ENCODE data around the gene ALDH16A1. TPM values are rescaled to one million over a fixed set of nuclear protein-coding genes. Genes with fewer than 3 reads are reported as not detected.

Gene ALDH16A1
- polyA plus RNA-seq, 1 donor (not counting 4 experiments of a cell fraction or from before 2014, with no cell fraction given) = 7.1 TPM

DNA sequence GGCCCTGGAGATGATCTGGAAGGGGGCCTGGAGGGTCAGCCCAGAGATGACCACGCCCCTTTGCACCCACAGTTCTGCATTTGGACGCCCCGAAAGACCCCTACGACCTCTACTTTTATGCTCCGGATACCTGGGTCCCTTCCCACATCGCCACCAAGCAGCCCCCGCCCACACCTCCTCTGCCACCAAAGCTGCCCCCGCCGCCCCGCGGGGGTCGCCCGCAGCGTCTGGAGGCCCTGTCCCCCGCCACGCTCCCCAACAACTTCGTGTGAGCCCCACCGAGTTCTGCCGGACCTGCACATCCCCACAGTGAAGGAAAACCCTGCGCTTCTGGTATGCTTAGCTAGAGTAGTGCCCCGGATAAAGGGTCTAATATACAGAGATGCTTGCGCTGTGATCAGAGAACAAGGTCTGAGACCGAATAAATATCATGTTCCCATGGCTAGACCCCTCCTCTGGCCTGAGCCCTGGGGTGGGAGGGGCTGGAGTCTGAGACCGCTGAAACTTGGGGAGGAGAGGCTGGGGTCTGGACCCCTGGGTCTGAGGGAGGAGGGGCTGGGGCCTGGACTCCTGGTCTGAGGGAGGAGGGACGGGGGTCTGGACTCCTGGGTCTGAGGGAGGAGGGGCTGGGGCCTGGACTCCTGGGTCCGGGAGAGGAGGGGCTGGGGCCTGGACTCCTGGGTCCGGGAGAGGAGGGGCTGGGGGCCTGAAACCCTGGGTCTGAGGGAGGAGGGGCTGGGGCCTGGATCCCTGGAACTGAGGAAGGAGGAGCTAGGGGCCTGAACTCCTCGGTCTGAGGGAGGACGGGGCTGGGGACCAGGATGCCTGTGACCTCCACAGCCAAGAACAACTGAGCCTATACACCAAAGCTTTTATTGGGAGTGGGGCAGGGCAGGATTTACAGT, 24.2 kb upstream of the ALDH16A1 start:
- Histone ChIP-seq H3K9ac (ENCODE audit: control insufficient read depth, extremely low read depth, insufficient read depth, low read length) (no peak overlapping the region), H4K20me1 (ENCODE audit: control insufficient read depth, extremely low read depth, insufficient read depth, low read length) (no peaks in the 10 kb centered on the region), H3K9me3 (ENCODE audit: control insufficient read depth, low read depth, low read length) (no peaks in the 10 kb centered on the region), H3K36me3 (ENCODE audit: control insufficient read depth in 2 of 2, extremely low read depth in 1 of 2, insufficient read depth in 2 of 2, low read length in 2 of 2) (no peaks in the 10 kb centered on the region), H3K9me1 (ENCODE audit: control insufficient read depth, extremely low read depth, insufficient read depth, low read length) (no peaks in the 10 kb centered on the region), H3K4me2 (ENCODE audit: control insufficient read depth, extremely low read depth, insufficient read depth, low read depth, low read length) (peak overlapping the region; percentile 83), H3K27ac (ENCODE audit: control insufficient read depth, insufficient read depth, low read length) (no peak overlapping the region), H3K27me3 (ENCODE audit: control insufficient read depth, extremely low read depth, insufficient read depth, low read length) (peaks cover 92% of the 10 kb centered on the region), H2AFZ (ENCODE audit: control insufficient read depth, low read length) (no peak overlapping the region), H3K4me3 (ENCODE audit: control insufficient read depth in 2 of 3, extremely low read depth in 1 of 3, insufficient read depth in 2 of 3, low read depth in 1 of 3, low read length in 3 of 3) (no peak overlapping the region), H3K4me1 (ENCODE audit: control insufficient read depth, extremely low read depth, insufficient read depth, low read length) (peaks cover 7% of the 10 kb centered on the region), H3K79me2 (ENCODE audit: control insufficient read depth, insufficient read depth, low read length) (no peaks in the 10 kb centered on the region)
- TF ChIP-seq EZH2 (IDR thresholded peaks at IDR 0.05; ENCODE audit: low read length) = no peak
- TF ChIP-seq, protein P1, sequence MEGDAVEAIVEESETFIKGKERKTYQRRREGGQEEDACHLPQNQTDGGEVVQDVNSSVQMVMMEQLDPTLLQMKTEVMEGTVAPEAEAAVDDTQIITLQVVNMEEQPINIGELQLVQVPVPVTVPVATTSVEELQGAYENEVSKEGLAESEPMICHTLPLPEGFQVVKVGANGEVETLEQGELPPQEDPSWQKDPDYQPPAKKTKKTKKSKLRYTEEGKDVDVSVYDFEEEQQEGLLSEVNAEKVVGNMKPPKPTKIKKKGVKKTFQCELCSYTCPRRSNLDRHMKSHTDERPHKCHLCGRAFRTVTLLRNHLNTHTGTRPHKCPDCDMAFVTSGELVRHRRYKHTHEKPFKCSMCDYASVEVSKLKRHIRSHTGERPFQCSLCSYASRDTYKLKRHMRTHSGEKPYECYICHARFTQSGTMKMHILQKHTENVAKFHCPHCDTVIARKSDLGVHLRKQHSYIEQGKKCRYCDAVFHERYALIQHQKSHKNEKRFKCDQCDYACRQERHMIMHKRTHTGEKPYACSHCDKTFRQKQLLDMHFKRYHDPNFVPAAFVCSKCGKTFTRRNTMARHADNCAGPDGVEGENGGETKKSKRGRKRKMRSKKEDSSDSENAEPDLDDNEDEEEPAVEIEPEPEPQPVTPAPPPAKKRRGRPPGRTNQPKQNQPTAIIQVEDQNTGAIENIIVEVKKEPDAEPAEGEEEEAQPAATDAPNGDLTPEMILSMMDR (optimal IDR thresholded peaks at IDR 0.05 in 1 of 3, IDR thresholded peaks at IDR 0.05 in 1 of 3, conservative IDR thresholded peaks at IDR 0.05 in 1 of 3; ENCODE audit: extremely low read depth in 1 of 3, insufficient read depth in 2 of 3, low read length in 3 of 3) = no peak
- DNase-seq (ENCODE audit: low read depth, low spot score) (no peak), FAIRE-seq (no peak)
- dilution Hi-C loops (cut with MboI; ENCODE audit: extremely low pct_ligation_motif_present, low sequenced_read_pairs) = no loop called here

DNA sequence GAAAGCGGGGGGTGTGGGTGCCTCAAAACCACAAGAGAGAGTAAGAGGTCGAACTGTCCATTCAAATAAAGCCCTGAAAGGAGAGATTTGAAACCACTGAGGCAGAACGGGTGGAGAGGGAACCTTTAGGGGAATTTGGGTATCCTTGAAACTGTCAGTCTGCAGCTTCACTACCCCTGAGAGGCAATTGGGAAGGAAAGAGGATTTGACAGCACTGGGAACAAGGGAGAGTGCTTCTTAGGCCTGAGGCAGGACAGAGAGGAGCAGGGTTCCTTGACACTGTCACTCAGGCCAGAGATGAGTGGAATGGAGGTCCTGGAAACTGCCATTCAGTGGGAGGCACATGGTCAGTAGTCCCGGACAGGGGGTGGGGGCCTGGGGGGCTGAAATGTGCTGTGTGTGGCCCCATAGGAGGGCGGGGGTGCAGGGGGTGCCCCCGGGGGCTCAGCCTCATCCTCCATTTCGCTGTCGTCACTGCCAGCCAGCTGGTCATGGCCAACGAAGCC, 22.8 kb upstream of the ALDH16A1 start:
- no peak overlapping the region for H3K27ac ChIP-seq (ENCODE audit: control insufficient read depth, insufficient read depth, low read length)
- H4K20me1 ChIP-seq (ENCODE audit: control insufficient read depth, extremely low read depth, insufficient read depth, low read length) = no peaks in the 10 kb centered on the region
- no peaks in the 10 kb centered on the region for H3K9me1 ChIP-seq (ENCODE audit: control insufficient read depth, extremely low read depth, insufficient read depth, low read length)
- H3K9me3 ChIP-seq (ENCODE audit: control insufficient read depth, low read depth, low read length) = no peaks in the 10 kb centered on the region
- FAIRE-seq (no peak), DNase-seq (ENCODE audit: low read depth, low spot score) (no peak)
- H3K9ac ChIP-seq (ENCODE audit: control insufficient read depth, extremely low read depth, insufficient read depth, low read length) = no peak overlapping the region
- no peak for TF ChIP-seq EZH2 (IDR thresholded peaks at IDR 0.05; ENCODE audit: low read length)
- TF ChIP-seq, protein P1 (optimal IDR thresholded peaks at IDR 0.05 in 1 of 3, IDR thresholded peaks at IDR 0.05 in 1 of 3, conservative IDR thresholded peaks at IDR 0.05 in 1 of 3; ENCODE audit: extremely low read depth in 1 of 3, insufficient read depth in 2 of 3, low read length in 3 of 3) = no peak
- no peaks in the 10 kb centered on the region for H3K79me2 ChIP-seq (ENCODE audit: control insufficient read depth, insufficient read depth, low read length)
- no peak overlapping the region for H3K4me2 ChIP-seq (ENCODE audit: control insufficient read depth, extremely low read depth, insufficient read depth, low read depth, low read length)
- dilution Hi-C loops (cut with MboI; ENCODE audit: extremely low pct_ligation_motif_present, low sequenced_read_pairs) = no loop called here
- no peak overlapping the region for H2AFZ ChIP-seq (ENCODE audit: control insufficient read depth, low read length)
- peaks cover 92% of the 10 kb centered on the region for H3K27me3 ChIP-seq (ENCODE audit: control insufficient read depth, extremely low read depth, insufficient read depth, low read length)
- H3K36me3 ChIP-seq (ENCODE audit: control insufficient read depth in 2 of 2, extremely low read depth in 1 of 2, insufficient read depth in 2 of 2, low read length in 2 of 2) = no peaks in the 10 kb centered on the region
- H3K4me1 ChIP-seq (ENCODE audit: control insufficient read depth, extremely low read depth, insufficient read depth, low read length) = peaks cover 7% of the 10 kb centered on the region
- no peak overlapping the region for H3K4me3 ChIP-seq (ENCODE audit: control insufficient read depth in 2 of 3, extremely low read depth in 1 of 3, insufficient read depth in 2 of 3, low read depth in 1 of 3, low read length in 3 of 3)
